ENCODE data around the gene PTH2. TPM values are rescaled to one million over a fixed set of nuclear protein-coding genes. Genes with fewer than 3 reads are reported as not detected.

The PTH2 gene
- total and polyA plus RNA-seq, 2 of the 8 experiments (the other 6 are each of a cell fraction or from before 2014, with no cell fraction given), result not detected

GRCh38 chr19:49443366-49444099, 20.3 kb upstream of the PTH2 start (continued):
- TF ChIP-seq GTF2F1 (IDR thresholded peaks at IDR 0.05; ENCODE audit: borderline replicate concordance, low read depth, low read length) (0 out of 2 replicates have a peak, but pooled peaks have one; percentile 5), EGR1 (IDR thresholded peaks at IDR 0.05; ENCODE audit: borderline replicate concordance, low read depth, low read length) (peak; percentile 92), CHD7 (IDR thresholded peaks at IDR 0.05; ENCODE audit: insufficient replicate concordance, low read length) (no peak), RBBP5 (IDR thresholded peaks at IDR 0.05; ENCODE audit: borderline replicate concordance, low read depth, low read length) (no peak; the same call in 1 of the 2 replicates), USF2 (IDR thresholded peaks at IDR 0.05; ENCODE audit: low read length) (no peak), POLR2A (IDR thresholded peaks at IDR 0.05; ENCODE audit: control extremely low read depth in 1 of 2, low read depth in 2 of 2, low read length in 2 of 2) (no peak; a peak in 2 of 3 replicates), NANOG (IDR thresholded peaks at IDR 0.05; ENCODE audit: insufficient read depth, low read depth, low read length, poor library complexity, severe bottlenecking) (no peak)
